NCI-H2107 treated with DMSO at 0.1 percent for 48 hours (cell line): ENCODE data around the gene ANKRD18B.
"Not testable (repeated sequence)": the region's sequence is repeated elsewhere in the genome, so short reads cannot be mapped to it uniquely, and the experiment has no call there.

Experiments used
- DNase-seq: peaks from one replicate; lab custom pipeline; 2025; ENCODE audit not compliant: unreplicated experiment; lab: John Stamatoyannopoulos, UW

The ANKRD18B gene

DNA sequence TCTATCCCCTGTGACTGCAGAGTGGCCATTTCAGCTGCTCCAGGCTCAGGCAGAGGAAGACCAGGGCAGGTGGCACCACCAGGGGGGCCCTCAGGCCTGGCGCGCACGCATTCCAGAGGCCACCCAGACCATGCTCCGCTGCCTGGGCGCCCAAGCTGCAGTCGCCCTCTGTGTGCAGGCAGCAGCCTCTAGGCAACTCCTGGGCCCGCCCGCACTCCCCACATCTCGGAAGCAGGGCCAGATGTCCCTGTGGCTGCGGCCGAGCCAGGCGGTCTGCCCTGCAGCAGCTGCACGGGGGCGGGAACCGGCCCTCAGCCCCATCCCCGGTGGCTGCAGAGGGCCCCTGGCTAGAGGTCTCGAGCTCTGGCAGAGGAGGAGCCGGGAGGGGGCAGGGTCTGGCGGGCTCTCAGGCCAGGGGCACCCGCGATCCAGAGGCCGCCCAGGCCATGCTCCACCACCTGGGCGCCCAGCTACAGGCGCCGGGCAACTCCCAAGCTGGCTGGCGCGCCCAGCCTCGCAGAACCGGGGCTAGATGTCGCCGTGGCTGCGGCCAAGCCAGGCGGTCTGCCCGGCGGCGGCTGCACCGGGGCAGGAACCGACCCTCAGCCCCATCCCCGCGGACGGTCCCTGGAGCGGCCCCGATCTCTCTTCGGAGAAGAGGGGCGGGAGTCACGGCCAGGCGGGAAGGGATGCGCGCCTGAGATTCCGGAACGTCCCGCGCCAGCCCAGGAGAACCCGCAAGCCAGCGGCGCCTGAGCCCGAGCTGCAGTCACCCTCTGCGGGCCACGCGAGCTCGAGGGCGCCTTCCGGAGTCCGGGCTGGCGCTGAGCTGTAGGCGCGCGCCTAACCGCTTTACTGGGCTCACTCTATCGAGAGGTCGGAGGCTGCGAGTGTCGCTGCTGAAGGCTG, at the start of gene ANKRD18B:
ANKRD18B (plus strand) TSS at position 855 of the 909 bp plus-strand sequence. CDS start 239 bp downstream, outside the sequence.
- peak; percentile 36 for DNase-seq

DNA sequence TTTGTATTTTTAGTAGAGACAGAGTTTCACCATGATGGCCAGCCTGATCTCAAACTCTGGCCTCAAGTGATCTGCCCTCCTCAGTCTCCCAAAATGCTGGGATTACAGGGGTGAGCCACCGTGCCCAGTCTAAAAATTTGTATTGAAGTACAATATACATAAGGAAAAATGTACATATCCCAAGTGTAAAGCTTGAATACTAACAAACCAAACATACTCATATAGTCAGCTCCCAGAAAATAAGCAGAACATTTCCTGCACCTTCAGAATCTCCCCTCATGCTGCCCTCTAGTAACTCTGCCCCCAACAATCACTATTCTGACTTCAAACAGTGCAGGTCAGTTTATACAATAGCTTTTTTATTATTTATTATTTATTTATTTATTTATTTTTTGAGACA, 48.7 kb upstream of the ANKRD18B start:
- no peak for DNase-seq

DNA sequence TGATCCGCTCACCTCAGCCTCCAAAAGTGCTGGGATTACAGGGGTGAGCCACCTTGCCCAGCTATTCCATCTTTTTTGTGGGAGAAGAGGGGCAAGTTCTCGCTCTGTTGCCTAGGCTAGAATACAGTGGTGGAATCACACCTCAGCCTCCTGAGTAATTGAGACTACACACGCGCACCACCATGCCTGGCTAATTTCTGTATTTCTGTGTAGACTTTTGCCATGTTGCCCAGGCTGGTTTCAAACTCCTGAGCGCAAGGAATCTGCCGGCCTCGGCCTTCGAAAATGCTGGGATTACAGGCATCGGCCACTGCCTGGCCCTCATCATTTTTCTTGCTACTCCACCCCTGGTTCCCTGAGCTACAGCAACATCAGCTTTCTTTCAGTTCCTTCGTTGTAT, 47.5 kb upstream of the ANKRD18B start:
- DNase-seq = no peak

DNA sequence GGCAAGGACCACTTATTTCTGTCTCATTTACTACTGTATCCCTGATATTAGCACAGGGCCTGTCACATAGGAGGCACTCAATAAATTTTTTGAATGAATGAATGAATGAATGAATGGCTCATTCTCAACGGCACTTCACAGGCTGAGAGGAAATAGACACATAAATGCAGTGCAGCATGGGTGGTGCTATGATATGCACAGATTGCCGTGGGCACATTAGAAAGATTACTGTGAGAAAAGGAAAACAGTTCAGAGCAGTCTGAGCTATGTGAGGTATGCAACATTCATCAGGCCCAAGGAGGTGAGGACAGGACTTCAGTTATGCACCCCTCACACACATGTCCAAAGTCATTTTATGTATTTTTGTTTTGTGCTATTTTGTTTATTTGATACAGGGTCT, 43.9 kb upstream of the ANKRD18B start:
- no peak for DNase-seq

DNA sequence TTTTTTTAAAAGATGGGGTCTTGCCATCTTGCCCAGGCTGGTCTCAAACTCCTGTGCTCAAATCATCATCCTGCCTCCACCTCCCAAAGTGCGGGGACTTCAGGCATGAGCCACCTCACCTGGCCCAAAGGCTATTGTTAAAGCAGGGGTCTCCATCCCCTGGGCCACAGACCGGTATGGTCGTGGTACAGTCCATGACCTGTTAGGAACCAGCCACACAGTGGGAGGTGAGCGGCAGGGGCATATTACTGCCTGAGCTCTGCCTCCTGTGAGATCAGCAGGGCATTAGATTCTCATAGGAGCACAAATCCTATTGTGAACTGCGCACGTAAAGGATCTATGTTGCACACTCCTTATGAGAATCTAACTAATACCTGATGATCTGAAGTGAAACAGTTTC, 43.1 kb upstream of the ANKRD18B start:
- no peak for DNase-seq

DNA sequence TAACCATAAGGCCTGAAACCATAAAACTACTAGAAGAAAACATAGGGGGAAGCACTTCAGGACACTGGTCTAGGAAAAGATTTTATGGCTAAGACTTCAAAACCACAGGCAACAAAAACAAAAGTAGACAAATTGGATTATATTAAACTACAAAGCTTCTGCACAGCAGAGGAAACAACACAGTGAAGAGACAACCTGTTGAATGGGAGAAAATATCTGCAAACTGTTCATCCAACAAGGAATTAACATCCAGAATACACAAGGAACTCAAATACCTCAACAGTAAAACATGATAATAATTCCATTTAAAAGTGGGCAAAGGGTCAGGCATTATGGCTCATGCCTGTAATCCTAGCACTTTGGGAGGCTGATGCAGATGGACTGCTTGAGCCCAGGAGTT, 38.7 kb upstream of the ANKRD18B start:
- not testable (repeated sequence) for DNase-seq

DNA sequence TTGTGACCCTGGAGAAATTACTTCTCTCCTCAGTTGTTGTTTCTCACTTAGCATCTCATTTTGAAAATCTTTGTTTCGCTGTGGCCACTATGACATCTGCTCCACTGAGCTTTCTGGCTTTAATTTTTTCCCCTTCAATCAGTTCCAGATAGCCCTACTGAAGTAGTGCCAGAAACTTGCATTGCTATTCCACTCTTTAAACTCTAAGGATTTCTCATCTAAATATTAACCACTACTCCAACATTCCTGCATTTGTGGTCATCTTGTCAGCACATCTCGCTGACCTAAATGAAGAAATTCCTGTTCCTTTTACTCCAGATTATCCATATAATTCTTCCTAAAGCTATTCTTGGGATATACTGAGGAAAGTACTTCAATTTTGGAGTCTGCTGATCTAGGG, 35.0 kb upstream of the ANKRD18B start:
- no peak for DNase-seq

DNA sequence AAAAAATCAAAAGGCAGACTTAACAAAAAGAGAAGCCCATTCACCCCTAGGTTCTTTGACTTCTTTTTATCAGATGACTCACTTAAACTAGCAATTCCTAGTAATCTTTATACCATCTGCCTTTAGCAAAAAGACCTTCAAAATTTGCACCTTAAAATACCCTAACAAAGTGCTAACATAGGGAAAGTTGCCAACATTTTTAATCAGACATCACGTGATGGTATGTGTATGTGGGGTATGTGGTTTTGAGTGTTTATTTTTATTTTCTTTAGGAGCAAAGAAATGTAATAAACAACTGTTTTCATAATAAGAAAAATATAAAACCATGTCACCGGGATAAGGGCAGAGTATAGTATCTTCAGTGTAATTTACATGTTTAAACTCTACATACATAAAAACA, 30.2 kb upstream of the ANKRD18B start:
- DNase-seq = not testable (repeated sequence)

DNA sequence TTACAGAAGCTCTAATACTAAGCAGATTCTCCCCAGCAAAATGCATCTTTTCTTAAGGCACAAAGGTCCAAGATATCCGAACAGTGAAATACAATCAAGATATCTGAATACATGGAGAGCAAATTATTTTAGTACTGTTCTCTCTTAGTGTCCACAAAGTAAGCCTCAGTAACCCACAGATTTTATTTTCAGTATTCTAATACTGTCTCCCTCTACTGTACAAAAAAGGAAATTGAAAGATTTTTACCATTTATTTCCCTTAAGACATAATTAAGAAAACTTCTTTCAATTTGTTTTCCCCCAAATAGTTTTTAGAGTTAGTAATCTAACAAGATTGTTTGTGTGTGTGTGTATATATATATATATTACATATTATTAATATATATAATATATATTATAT, 25.7 kb upstream of the ANKRD18B start:
- DNase-seq = no peak

DNA sequence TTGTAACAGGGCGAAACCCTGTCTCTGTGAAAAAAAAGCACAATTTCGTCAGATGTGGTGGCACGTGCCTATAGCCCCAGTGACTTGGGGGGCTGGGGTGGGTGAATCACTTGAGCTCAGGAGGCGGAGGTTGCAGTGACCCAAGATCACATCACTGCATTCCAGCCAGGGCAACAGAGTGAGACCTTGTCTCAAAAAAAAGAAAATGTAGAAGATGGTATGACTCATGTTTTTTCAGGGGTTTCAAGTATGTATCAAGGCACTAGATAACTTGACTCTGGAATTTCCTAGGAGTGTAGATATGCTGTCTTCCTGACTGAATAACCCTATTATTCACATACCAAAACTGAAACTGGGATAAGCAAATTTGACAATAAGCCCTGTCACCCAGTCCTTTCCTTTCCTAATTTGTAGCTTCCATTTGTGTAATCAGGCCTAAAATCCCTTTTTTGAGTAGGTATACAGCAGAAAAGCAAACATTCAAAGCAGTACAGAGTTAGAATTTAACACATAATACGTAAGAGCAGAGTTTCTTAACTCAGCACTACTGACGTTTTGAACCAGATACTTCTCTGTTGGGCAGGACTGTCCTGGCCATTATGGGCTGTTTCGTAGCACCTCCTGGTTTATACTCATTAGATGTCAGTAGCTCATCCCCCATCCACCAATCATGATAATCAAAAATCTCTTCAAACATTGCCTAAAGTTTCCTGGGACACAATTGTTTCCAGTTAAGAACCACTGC, 17.3 kb upstream of the ANKRD18B start:
- no peak for DNase-seq

DNA sequence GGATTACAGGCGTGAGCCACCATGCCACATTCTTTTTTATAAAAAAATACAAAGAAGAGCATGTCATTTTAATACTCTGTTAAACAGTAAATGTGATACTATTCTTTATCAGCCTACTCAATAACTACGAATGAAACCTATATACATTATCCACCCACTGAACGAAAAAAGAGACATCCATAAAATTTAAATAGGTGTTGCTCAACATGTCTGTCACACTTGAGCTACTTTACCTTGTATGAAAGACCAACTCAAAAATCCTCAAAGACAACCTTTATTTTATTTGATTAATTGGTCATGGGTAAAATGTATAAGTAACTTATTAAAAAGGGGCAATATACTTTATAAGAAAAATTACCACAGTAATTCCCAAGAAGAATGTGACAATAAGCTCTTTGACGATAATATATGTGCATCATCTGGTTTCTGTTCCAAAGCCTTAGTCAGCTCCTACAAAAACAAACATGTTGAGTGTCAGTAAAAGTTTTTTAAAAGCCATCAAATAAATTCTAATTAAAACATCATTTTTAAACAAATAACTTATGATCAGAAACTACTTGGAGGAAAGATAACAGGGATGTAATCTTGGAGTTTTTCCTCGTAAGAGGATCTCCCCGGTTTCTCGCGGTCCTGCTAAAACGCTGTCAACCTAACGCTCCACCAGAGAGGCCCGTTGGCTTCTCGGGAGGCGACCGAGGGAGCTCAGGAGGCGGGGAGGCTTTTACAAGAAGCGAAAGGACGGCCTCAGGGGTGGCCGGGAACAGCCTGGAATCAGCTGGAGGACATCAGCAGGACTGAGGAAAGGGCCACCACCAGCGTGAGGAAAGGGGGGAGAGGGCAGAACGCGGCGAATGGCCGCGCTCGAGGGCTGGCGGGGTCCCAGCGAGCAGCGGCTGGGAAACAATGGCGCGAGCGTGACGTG, 13.5 kb upstream of the ANKRD18B start:
- DNase-seq = peak; percentile 46

DNA sequence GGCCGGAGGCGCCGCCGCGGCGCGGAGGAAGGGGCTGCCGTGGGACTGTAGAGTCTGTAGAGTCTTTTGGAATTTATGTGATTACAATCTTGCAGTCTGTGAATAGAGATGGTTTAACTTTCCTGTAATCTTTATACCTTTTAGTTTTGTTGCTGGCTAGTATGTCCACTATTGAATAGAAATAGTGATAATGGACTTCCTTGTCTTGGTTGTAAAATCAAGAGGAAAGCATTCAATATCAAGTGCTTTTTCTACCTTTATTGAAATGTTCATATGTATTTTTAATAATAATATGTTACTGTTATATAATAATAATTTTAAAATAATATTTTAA, 12.9 kb upstream of the ANKRD18B start:
- not testable (repeated sequence) for DNase-seq

DNA sequence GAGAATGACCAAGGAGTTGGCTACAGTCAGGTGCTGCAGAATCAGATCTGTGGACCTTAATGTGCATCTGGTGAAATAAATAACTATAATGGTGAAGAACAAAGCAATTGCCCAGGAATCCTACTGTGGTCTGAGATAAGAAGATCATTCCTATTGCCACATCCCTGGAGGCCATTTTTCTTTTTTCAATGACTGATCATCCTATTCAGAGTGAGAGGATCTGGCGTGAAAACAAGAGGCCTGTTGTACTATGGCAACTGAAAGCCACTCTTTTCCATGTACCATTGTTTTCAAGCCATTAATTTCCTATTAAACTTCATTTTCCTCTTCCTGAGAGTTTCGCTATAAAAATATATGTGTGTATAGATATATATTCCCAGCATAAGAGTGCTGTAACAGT, 11.5 kb upstream of the ANKRD18B start:
- DNase-seq = not testable (repeated sequence)

DNA sequence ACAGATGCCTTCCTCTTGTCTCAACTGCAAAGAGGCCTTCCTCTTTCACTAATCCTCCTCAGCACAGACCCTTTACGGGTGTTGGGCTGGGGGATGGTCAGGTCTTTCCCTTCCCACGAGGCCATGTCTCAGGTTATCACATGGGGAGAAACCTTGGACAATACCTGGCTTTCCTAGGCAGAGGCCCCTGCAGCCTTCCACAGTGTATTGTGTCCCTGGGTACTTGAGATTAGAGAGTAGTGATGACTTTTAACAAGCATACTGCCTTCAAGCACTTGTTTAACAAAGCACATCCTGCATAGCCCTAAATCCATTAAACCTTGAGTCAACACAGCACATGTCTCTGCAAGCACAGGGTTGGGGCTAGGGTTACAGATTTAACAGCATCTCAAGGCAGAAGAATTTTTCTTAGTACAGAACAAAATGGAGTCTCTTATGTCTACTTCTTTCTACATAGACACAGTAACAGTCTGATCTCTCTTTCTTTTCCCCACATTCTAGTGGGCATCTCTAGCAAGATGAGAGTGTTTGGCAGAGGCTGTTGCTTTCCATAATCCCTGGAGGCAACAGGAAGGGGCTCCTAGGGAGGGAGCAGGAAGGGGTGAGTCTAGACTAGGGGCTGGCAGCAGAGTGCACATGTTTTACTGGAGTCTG, 8.6 kb upstream of the ANKRD18B start:
- peak; percentile 10 for DNase-seq

DNA sequence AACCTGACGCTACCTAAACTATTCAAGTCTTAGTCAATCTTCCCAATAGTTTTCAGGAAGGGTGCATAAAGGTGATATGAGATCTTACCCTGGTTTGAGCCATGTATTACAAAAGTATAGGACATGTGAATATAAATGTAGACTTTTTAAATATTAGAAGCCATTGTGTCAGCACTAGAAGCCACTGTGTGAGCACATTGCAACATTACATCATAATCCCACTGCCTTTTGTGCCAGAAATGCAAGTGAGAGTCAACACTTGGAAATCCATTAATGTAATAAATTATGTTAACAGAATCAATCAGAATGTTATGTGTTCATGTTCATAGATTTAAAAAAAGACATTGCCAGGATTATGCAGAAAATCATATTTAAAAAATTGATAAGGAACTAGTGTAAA, 7.7 kb upstream of the ANKRD18B start:
- peak; percentile 15 for DNase-seq

DNA sequence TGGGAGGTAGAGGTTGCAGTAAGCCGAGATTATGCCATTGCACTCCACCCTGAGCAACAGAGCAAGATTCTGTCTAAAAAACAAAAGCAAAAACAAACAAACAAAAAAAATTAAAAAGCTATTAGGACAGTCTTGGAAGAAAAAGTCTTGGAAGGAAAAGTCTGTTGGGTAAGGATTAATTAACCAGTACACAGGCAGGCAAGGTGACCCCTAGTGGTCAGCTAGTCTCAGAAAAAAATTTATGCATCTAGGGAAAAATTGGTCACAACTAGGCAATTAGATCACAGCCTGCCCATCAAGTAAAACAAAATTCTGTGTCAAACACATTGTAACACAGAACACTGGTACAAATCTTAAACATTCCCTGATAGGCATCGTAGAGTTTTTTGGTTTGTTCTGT, 6.7 kb upstream of the ANKRD18B start:
- DNase-seq = peak; percentile 19

DNA sequence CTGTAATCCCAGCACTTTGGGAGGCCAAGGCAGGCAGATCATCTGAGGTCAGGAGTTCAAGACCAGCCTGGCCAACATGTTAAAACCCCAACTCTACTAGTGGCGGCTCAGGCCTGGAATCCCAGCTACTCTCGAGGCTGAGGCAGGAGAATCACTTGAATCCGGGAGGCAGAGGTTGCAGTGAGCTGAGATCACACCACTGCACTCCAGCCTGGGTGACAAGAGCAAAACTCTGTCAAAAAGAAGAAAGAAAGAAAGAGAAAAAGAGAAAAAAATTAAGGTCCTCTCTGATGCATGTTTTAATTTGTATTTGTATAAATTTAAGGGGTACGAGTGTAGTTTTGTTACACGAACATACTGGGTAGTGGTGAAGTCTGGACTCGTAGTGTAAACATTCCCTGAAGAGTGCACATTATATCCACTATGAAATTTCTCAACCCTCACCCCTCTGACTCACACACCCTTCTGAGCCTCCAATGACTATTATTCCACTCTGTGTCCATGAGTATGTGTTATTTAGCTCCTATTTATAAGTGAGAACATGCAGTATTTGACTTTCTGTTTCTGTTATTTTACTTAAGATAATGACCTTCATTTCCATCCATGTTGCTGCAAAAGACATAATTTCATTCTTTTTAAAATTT, 6.0 kb upstream of the ANKRD18B start:
- not testable (repeated sequence) for DNase-seq

DNA sequence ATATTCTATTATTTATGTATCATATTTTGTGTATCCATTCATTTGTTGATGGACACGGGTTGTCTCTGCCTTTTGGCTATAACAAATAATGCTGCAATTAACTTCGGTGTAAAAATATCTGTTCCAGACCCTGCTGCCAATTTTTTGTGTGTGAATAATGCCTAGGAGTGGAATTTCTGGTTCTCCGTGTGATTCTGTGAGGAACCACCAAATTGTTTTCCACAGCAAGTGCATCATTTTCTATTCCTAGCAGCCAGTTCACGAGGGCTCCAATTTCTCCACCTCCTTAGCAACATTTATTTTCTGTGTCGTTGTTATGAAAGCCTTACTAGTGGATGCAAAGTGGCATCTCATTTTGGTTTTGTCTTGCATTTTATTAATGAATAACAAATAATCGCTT, 2.2 kb upstream of the ANKRD18B start:
- not testable (repeated sequence) for DNase-seq

DNA sequence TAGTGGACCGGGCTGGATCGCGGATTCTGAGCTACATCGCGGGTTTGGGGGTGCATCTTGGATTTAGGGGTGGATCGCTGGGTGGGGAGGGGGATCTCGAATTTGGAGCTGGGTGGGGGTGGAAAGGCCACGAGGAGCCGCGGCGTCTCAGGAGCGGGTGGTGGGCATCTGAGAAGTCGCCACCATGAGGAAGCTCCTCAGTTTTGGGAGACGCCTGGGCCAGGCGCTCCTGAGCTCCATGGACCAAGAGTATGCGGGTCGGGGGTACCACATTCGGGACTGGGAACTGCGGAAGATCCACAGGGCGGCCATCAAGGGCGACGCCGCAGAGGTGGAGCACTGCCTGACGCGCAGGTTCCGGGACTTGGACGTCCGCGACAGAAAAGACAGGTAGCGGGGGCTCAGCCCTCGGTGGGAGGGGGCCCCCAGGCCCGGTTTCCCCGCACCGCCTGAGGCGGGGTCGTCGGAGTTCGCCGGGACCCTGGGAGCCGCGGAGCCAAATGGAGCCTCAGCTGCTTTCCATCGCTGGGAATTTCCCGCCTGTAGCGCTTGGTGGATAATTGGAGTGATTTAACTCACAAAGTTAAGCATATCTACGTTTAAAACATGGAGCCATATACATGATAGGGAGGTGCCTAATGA, 376 bp downstream of the ANKRD18B start:
- DNase-seq = peak; percentile 11

DNA sequence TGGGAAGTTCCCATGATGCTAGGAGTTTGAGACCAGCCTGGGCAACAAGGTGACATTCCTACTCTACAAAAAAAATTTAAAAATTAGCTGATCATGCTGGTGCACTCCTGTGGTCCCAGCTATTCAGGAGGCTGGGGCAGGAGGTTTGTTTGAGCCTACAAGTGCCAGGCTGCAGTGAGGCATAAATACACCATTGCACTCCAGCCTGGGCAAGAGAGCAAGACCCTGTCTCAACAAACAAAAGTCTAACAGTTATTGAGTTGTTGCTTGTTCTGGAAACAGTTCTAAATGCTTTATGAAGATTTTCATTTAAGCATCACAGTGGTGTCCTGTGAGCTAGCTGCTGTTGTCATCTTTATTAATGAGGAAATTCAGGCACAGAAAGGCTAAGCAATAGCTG, 4.0 kb downstream of the ANKRD18B start:
- not testable (repeated sequence) for DNase-seq
